ENCODE data around the gene MITF. TPM values are rescaled to one million over a fixed set of nuclear protein-coding genes. Genes with fewer than 3 reads are reported as not detected.

MITF gene
- polyA plus RNA-seq, 3 donors from 2014 or later: 0.68 to 2.3 TPM; not detected in 1

- Mint-ChIP-seq H3K4me1 (no peaks in the 10 kb centered on the region), H3K4me3 (no peak overlapping the region), H3K27ac (no peak overlapping the region), H3K36me3 (no peaks in the 10 kb centered on the region), H3K27me3 (ENCODE audit: low read depth in 3 of 3) (peaks cover 0 to 3% (median 0%) of the 10 kb centered on the region in 3 donors), H3K9me3 (peaks cover 0 to 2% (median 0%) of the 10 kb centered on the region in 6 donors)
- DNase-seq: no peak
Observed at GRCh38 chr3:69959581-69959980, 220.3 kb downstream of the MITF start.

GRCh38 chr3:69961706-69962439 is 222.6 kb downstream of the MITF start:
- Mint-ChIP-seq H3K36me3 (no peaks in the 10 kb centered on the region), H3K9me3 (peaks cover 0 to 2% (median 0%) of the 10 kb centered on the region in 6 donors), H3K4me1 (no peaks in the 10 kb centered on the region), H3K27ac (no peak overlapping the region), H3K27me3 (ENCODE audit: low read depth in 3 of 3) (peaks cover 0 to 3% (median 0%) of the 10 kb centered on the region in 3 donors), H3K4me3 (no peak overlapping the region)
- no peak for DNase-seq

- H3K4me1 Mint-ChIP-seq: no peaks in the 10 kb centered on the region
- H3K4me3 Mint-ChIP-seq: no peak overlapping the region
- DNase-seq: no peak
- peaks cover 0 to 2% (median 0%) of the 10 kb centered on the region in 6 donors for H3K9me3 Mint-ChIP-seq
- peaks cover 0 to 3% (median 0%) of the 10 kb centered on the region in 3 donors for H3K27me3 Mint-ChIP-seq (ENCODE audit: low read depth in 3 of 3)
- no peak overlapping the region for H3K27ac Mint-ChIP-seq
- H3K36me3 Mint-ChIP-seq: no peaks in the 10 kb centered on the region
Observed at GRCh38 chr3:69963643-69964042, 224.4 kb downstream of the MITF start.

GRCh38 chr3:69967156-69967555 is 227.9 kb downstream of the MITF start:
- no peak for DNase-seq
- Mint-ChIP-seq H3K36me3 (no peaks in the 10 kb centered on the region), H3K4me1 (no peaks in the 10 kb centered on the region), H3K4me3 (no peak overlapping the region), H3K9me3 (peaks cover 0 to 4% (median 0%) of the 10 kb centered on the region in 6 donors), H3K27ac (no peak overlapping the region), H3K27me3 (ENCODE audit: low read depth in 3 of 3) (peaks cover 0 to 3% (median 2%) of the 10 kb centered on the region in 3 donors)

GRCh38 chr3:69970827-69971226 is 231.6 kb downstream of the MITF start:
- peaks cover 0 to 2% (median 0%) of the 10 kb centered on the region in 3 donors for H3K27me3 Mint-ChIP-seq (ENCODE audit: low read depth in 3 of 3)
- DNase-seq: no peak
- no peak overlapping the region for H3K27ac Mint-ChIP-seq
- H3K36me3 Mint-ChIP-seq: peaks cover 0 to 4% (median 4%) of the 10 kb centered on the region in 3 donors
- H3K4me1 Mint-ChIP-seq: no peaks in the 10 kb centered on the region
- H3K9me3 Mint-ChIP-seq: peaks cover 0 to 7% (median 2%) of the 10 kb centered on the region in 6 donors
- H3K4me3 Mint-ChIP-seq: no peak overlapping the region

- DNase-seq: no peak
- no peak overlapping the region for H3K27ac Mint-ChIP-seq
- no peak overlapping the region for H3K4me3 Mint-ChIP-seq
- H3K36me3 Mint-ChIP-seq: peaks cover 0 to 4% (median 4%) of the 10 kb centered on the region in 3 donors
- H3K27me3 Mint-ChIP-seq (ENCODE audit: low read depth in 3 of 3): peaks cover 0 to 2% (median 0%) of the 10 kb centered on the region in 3 donors
- H3K4me1 Mint-ChIP-seq: no peaks in the 10 kb centered on the region
- H3K9me3 Mint-ChIP-seq: peaks cover 0 to 8% (median 5%) of the 10 kb centered on the region in 6 donors
Observed at GRCh38 chr3:69972672-69973071, 233.4 kb downstream of the MITF start.

GRCh38 chr3:69976021-69976420 is 236.8 kb downstream of the MITF start:
- no peaks in the 10 kb centered on the region for H3K4me1 Mint-ChIP-seq

GRCh38 chr3:69983546-69984265 is 244.4 kb downstream of the MITF start:
- no peaks in the 10 kb centered on the region for H3K27me3 Mint-ChIP-seq (ENCODE audit: low read depth in 3 of 3)

More at GRCh38 chr3:69976021-69976420, 236.8 kb downstream of the MITF start:
- peaks cover 0 to 19% (median 10%) of the 10 kb centered on the region in 6 donors for H3K9me3 Mint-ChIP-seq
- H3K4me3 Mint-ChIP-seq: no peak overlapping the region
- H3K27ac Mint-ChIP-seq: no peak overlapping the region
- DNase-seq: no peak
- peaks cover 0 to 4% (median 4%) of the 10 kb centered on the region in 3 donors for H3K36me3 Mint-ChIP-seq
- no peaks in the 10 kb centered on the region for H3K27me3 Mint-ChIP-seq (ENCODE audit: low read depth in 3 of 3)

GRCh38 chr3:69985266-69985665 is 246.0 kb downstream of the MITF start:
- Mint-ChIP-seq H3K27ac (no peak overlapping the region), H3K36me3 (no peaks in the 10 kb centered on the region), H3K4me1 (no peaks in the 10 kb centered on the region), H3K9me3 (peaks cover 0 to 7% (median 2%) of the 10 kb centered on the region in 6 donors), H3K27me3 (ENCODE audit: low read depth in 3 of 3) (no peaks in the 10 kb centered on the region), H3K4me3 (no peak overlapping the region)
- no peak for DNase-seq

More at GRCh38 chr3:69983546-69984265, 244.4 kb downstream of the MITF start:
- Mint-ChIP-seq H3K36me3 (no peaks in the 10 kb centered on the region), H3K9me3 (peaks cover 0 to 14% (median 7%) of the 10 kb centered on the region in 6 donors), H3K4me1 (no peaks in the 10 kb centered on the region), H3K4me3 (no peak overlapping the region), H3K27ac (no peak overlapping the region)
- no peak for DNase-seq

GRCh38 chr3:69986419-69986818 is 247.2 kb downstream of the MITF start:
- peaks cover 0 to 2% (median 0%) of the 10 kb centered on the region in 3 donors for H3K27me3 Mint-ChIP-seq (ENCODE audit: low read depth in 3 of 3)
- no peak overlapping the region for H3K27ac Mint-ChIP-seq
- H3K36me3 Mint-ChIP-seq: no peaks in the 10 kb centered on the region
- H3K9me3 Mint-ChIP-seq: peaks cover 0 to 5% (median 0%) of the 10 kb centered on the region in 6 donors
- no peaks in the 10 kb centered on the region for H3K4me1 Mint-ChIP-seq
- DNase-seq: no peak
- H3K4me3 Mint-ChIP-seq: no peak overlapping the region

- Mint-ChIP-seq H3K9me3 (peaks cover 0 to 3% (median 0%) of the 10 kb centered on the region in 6 donors), H3K27me3 (ENCODE audit: low read depth in 3 of 3) (peaks cover 0 to 2% (median 0%) of the 10 kb centered on the region in 3 donors), H3K4me1 (no peaks in the 10 kb centered on the region), H3K4me3 (no peak overlapping the region), H3K36me3 (no peaks in the 10 kb centered on the region), H3K27ac (no peak overlapping the region)
- DNase-seq: no peak
Observed at GRCh38 chr3:69987833-69988232, 248.6 kb downstream of the MITF start.

- Mint-ChIP-seq H3K4me1 (no peaks in the 10 kb centered on the region), H3K27ac (no peak overlapping the region), H3K27me3 (ENCODE audit: low read depth in 3 of 3) (peaks cover 0 to 2% (median 0%) of the 10 kb centered on the region in 3 donors), H3K4me3 (no peak overlapping the region), H3K9me3 (peaks cover 0 to 4% (median 0%) of the 10 kb centered on the region in 6 donors), H3K36me3 (no peaks in the 10 kb centered on the region)
- no peak for DNase-seq
Observed at GRCh38 chr3:69993757-69994156, 254.5 kb downstream of the MITF start.

- no peak for DNase-seq
- no peaks in the 10 kb centered on the region for H3K36me3 Mint-ChIP-seq
- H3K9me3 Mint-ChIP-seq: peaks cover 0 to 5% (median 0%) of the 10 kb centered on the region in 6 donors
- peak overlapping the region in 1 of 6 donors; percentile 67 for H3K27ac Mint-ChIP-seq
- no peak overlapping the region for H3K4me3 Mint-ChIP-seq
- no peaks in the 10 kb centered on the region for H3K4me1 Mint-ChIP-seq
- peaks cover 0 to 2% (median 0%) of the 10 kb centered on the region in 3 donors for H3K27me3 Mint-ChIP-seq (ENCODE audit: low read depth in 3 of 3)
Observed at GRCh38 chr3:69994919-69995318, 255.7 kb downstream of the MITF start.
